ENCODE data around the gene AHDC1.
A peak's percentile ranks its signal among the peaks of the same experiment; 100 is the strongest.

AHDC1 gene

DNA sequence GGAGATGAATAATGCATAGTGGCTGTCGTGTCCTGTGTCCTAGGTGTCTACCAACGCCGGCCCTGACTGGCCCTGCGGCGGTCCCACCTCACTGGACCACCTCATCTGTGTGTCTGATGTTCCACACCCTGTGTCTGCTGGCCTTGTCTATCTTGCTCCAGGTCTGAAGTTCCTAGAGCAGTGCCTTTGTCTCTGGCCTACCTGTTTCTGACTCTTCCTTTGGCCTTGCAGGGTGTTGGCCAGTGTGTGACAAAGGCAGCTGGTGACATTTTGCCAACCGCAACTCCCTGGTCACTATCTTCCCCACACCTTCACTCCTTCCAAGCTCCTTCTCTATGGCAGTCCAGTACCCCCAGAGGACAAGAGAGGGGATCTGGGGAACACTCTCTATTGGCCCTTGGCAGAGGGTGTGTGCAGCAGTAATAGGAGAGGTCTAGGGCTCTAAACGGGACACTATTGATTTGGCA, 1.4 kb upstream of the AHDC1 start:
- TF ChIP-seq ZNF8 (CRISPR knock-in tag; IDR thresholded peaks at IDR 0.05): no peak
- no peak for TF ChIP-seq BACH2 (CRISPR knock-in tag; IDR thresholded peaks at IDR 0.05; ENCODE audit: borderline replicate concordance)
- TF ChIP-seq TOX (CRISPR knock-in tag; IDR thresholded peaks at IDR 0.05; ENCODE audit: borderline replicate concordance): no peak
- no peak for TF ChIP-seq PPARA (CRISPR knock-in tag; IDR thresholded peaks at IDR 0.05; ENCODE audit: borderline replicate concordance)
- TF ChIP-seq CSDC2 (CRISPR knock-in tag; IDR thresholded peaks at IDR 0.05): no peak
- TF ChIP-seq, protein P1, sequence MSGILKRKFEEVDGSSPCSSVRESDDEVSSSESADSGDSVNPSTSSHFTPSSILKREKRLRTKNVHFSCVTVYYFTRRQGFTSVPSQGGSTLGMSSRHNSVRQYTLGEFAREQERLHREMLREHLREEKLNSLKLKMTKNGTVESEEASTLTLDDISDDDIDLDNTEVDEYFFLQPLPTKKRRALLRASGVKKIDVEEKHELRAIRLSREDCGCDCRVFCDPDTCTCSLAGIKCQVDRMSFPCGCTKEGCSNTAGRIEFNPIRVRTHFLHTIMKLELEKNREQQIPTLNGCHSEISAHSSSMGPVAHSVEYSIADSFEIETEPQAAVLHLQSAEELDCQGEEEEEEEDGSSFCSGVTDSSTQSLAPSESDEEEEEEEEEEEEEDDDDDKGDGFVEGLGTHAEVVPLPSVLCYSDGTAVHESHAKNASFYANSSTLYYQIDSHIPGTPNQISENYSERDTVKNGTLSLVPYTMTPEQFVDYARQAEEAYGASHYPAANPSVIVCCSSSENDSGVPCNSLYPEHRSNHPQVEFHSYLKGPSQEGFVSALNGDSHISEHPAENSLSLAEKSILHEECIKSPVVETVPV (CRISPR knock-in tag; IDR thresholded peaks at IDR 0.05): no peak
- no peak for TF ChIP-seq ESRRG (CRISPR knock-in tag; IDR thresholded peaks at IDR 0.05)
- no peak for ATAC-seq

DNA sequence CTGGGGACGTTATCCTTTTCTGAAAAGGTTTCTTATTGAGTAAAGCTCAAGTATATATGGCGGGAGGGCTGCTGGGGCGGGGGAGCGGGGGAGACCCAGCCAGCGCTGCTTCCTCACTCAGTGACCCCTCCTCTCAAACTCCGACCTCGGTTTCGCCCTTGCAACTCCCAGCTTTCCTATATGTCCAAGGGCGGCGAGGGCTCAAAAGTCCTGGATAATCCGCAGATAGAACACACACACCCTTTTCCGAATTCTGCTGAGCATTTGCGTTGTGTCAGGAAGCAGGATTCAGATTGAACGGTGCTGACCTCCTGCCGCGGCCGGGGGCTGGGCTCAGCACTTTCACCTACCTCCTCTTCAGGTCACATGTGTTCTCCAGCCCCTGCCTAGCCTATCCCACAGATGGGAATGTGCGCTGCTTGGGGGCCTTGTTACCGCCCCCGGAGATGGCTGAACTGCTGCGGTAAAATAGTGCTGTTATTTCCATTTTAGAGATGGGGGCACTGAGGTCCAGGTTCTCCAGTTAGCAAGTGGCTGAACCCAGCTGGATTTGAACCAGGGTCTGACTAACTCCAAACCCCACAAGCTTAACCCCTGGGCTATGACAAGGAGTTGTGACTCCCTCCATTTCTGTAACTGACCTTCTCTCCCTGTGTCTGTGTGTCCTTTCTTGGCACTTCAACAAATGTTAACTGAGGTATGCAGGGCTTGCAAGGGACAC, 795 bp upstream of the AHDC1 start:
- ATAC-seq: no peak
- TF ChIP-seq ZC3H10 (CRISPR knock-in tag; IDR thresholded peaks at IDR 0.05) (no peak), ZNF70 (CRISPR knock-in tag; IDR thresholded peaks at IDR 0.05) (no peak), ZNF8 (CRISPR knock-in tag; IDR thresholded peaks at IDR 0.05) (no peak), CSDC2 (CRISPR knock-in tag; IDR thresholded peaks at IDR 0.05) (no peak), ESRRG (CRISPR knock-in tag; IDR thresholded peaks at IDR 0.05) (no peak), ISL1 (CRISPR knock-in tag; IDR thresholded peaks at IDR 0.05) (no peak), RARB (CRISPR knock-in tag; IDR thresholded peaks at IDR 0.05) (no peak), TOX (CRISPR knock-in tag; IDR thresholded peaks at IDR 0.05; ENCODE audit: borderline replicate concordance) (no peak), ZNF565 (CRISPR knock-in tag; conservative IDR thresholded peaks at IDR 0.05; ENCODE audit: low read depth) (no peak)
- TF ChIP-seq, protein P2, sequence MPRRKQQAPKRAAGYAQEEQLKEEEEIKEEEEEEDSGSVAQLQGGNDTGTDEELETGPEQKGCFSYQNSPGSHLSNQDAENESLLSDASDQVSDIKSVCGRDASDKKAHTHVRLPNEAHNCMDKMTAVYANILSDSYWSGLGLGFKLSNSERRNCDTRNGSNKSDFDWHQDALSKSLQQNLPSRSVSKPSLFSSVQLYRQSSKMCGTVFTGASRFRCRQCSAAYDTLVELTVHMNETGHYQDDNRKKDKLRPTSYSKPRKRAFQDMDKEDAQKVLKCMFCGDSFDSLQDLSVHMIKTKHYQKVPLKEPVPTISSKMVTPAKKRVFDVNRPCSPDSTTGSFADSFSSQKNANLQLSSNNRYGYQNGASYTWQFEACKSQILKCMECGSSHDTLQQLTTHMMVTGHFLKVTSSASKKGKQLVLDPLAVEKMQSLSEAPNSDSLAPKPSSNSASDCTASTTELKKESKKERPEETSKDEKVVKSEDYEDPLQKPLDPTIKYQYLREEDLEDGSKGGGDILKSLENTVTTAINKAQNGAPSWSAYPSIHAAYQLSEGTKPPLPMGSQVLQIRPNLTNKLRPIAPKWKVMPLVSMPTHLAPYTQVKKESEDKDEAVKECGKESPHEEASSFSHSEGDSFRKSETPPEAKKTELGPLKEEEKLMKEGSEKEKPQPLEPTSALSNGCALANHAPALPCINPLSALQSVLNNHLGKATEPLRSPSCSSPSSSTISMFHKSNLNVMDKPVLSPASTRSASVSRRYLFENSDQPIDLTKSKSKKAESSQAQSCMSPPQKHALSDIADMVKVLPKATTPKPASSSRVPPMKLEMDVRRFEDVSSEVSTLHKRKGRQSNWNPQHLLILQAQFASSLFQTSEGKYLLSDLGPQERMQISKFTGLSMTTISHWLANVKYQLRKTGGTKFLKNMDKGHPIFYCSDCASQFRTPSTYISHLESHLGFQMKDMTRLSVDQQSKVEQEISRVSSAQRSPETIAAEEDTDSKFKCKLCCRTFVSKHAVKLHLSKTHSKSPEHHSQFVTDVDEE (CRISPR knock-in tag; IDR thresholded peaks at IDR 0.05): no peak
- TF ChIP-seq, protein P3, sequence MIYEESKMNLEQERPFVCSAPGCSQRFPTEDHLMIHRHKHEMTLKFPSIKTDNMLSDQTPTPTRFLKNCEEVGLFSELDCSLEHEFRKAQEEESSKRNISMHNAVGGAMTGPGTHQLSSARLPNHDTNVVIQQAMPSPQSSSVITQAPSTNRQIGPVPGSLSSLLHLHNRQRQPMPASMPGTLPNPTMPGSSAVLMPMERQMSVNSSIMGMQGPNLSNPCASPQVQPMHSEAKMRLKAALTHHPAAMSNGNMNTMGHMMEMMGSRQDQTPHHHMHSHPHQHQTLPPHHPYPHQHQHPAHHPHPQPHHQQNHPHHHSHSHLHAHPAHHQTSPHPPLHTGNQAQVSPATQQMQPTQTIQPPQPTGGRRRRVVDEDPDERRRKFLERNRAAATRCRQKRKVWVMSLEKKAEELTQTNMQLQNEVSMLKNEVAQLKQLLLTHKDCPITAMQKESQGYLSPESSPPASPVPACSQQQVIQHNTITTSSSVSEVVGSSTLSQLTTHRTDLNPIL (CRISPR knock-in tag; IDR thresholded peaks at IDR 0.05; ENCODE audit: low read depth): no peak
- TF ChIP-seq, protein P4, sequence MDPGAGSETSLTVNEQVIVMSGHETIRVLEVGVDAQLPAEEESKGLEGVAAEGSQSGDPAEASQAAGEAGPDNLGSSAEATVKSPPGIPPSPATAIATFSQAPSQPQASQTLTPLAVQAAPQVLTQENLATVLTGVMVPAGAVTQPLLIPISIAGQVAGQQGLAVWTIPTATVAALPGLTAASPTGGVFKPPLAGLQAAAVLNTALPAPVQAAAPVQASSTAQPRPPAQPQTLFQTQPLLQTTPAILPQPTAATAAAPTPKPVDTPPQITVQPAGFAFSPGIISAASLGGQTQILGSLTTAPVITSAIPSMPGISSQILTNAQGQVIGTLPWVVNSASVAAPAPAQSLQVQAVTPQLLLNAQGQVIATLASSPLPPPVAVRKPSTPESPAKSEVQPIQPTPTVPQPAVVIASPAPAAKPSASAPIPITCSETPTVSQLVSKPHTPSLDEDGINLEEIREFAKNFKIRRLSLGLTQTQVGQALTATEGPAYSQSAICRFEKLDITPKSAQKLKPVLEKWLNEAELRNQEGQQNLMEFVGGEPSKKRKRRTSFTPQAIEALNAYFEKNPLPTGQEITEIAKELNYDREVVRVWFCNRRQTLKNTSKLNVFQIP (CRISPR knock-in tag; IDR thresholded peaks at IDR 0.05; ENCODE audit: borderline replicate concordance, low read depth): no peak
- TF ChIP-seq, protein P5, sequence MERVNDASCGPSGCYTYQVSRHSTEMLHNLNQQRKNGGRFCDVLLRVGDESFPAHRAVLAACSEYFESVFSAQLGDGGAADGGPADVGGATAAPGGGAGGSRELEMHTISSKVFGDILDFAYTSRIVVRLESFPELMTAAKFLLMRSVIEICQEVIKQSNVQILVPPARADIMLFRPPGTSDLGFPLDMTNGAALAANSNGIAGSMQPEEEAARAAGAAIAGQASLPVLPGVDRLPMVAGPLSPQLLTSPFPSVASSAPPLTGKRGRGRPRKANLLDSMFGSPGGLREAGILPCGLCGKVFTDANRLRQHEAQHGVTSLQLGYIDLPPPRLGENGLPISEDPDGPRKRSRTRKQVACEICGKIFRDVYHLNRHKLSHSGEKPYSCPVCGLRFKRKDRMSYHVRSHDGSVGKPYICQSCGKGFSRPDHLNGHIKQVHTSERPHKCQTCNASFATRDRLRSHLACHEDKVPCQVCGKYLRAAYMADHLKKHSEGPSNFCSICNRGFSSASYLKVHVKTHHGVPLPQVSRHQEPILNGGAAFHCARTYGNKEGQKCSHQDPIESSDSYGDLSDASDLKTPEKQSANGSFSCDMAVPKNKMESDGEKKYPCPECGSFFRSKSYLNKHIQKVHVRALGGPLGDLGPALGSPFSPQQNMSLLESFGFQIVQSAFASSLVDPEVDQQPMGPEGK (CRISPR knock-in tag; IDR thresholded peaks at IDR 0.05; ENCODE audit: borderline replicate concordance): no peak

DNA sequence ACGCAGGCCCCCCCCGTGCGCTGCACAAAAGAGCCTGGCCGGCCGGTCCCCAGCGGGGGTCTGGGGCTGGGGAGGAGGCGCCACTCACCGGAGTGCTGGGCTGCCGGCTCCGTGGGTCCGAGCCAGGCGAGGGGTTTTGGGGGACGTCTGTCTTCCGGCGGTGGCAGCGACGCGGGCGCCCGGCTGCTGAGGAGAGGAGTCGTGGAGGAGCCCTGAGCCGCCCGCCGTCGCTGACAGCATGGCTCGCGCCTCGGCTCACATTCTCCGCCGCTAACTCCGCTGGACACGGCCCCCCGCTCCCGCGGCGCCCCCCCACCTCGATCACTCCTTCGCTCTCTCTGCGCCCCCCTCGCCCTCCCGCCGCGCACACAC, 649 bp downstream of the AHDC1 start:
- ATAC-seq: peak; percentile 8
- TF ChIP-seq, protein P2 (CRISPR knock-in tag; IDR thresholded peaks at IDR 0.05): no peak
- TF ChIP-seq ZFP3 (CRISPR knock-in tag; IDR thresholded peaks at IDR 0.05) (no peak), RARB (CRISPR knock-in tag; IDR thresholded peaks at IDR 0.05) (no peak), SNAI2 (CRISPR knock-in tag; IDR thresholded peaks at IDR 0.05) (no peak), ZNF70 (CRISPR knock-in tag; IDR thresholded peaks at IDR 0.05) (no peak), ISL1 (CRISPR knock-in tag; IDR thresholded peaks at IDR 0.05) (no peak)
- TF ChIP-seq, protein P4 (CRISPR knock-in tag; IDR thresholded peaks at IDR 0.05; ENCODE audit: borderline replicate concordance, low read depth): no peak

Measured in SK-N-SH treated with all-trans-retinoic acid at 6 μM for 48 hours (cell line).